WTC11 (cell line): ENCODE results near the gene STRADA. TPM values are rescaled to one million over a fixed set of nuclear protein-coding genes. Genes with fewer than 3 reads are reported as not detected.

ENCODE experiments used
- ATF2 ChIP-seq: sonication (generic); formaldehyde crosslinking; IDR thresholded peaks from 2 replicates; pipeline ENCODE4 v1.8.1; 2022; ENCODE audit warnings: low read depth, missing genetic modification reagents, borderline replicate concordance
- ATF6 ChIP-seq: sonication (generic); formaldehyde crosslinking; IDR thresholded peaks from 2 replicates; pipeline ENCODE4 v1.8.1; 2023; ENCODE audit warnings: mild to moderate bottlenecking, missing genetic modification reagents
- CREB1 ChIP-seq: sonication (generic); formaldehyde crosslinking; IDR thresholded peaks from 2 replicates; pipeline ENCODE4 v1.8.0; 2023; ENCODE audit warnings: mild to moderate bottlenecking, missing genetic modification reagents
- E2F4 ChIP-seq: sonication (generic); formaldehyde crosslinking; IDR thresholded peaks from 2 replicates; pipeline ENCODE4 v1.8.1; 2022; ENCODE audit warnings: low read depth, mild to moderate bottlenecking, moderate library complexity, missing genetic modification reagents, borderline replicate concordance
- E2F5 ChIP-seq: sonication (generic); formaldehyde crosslinking; IDR thresholded peaks from 2 replicates; pipeline ENCODE4 v1.8.1; 2022; ENCODE audit warnings: mild to moderate bottlenecking, moderate library complexity, missing genetic modification reagents
- EMX1 ChIP-seq: fragments of 250-450 bp; sonication (Bioruptor Pico); IDR thresholded peaks from 2 replicates; pipeline ENCODE4 v1.8.0; 2021; ENCODE audit warnings: mild to moderate bottlenecking
- GABPB1 ChIP-seq: sonication (generic); formaldehyde crosslinking; IDR thresholded peaks from 2 replicates; pipeline ENCODE4 v1.8.1; 2023; ENCODE audit warnings: mild to moderate bottlenecking, missing genetic modification reagents
- GRHL2 ChIP-seq: fragments of 250-450 bp; sonication (Bioruptor Pico); IDR thresholded peaks from 2 replicates; pipeline ENCODE4 v1.8.0; 2022; ENCODE audit warnings: mild to moderate bottlenecking, moderate library complexity; ENCODE audit not compliant: insufficient replicate concordance, severe bottlenecking
- GTF2I ChIP-seq: fragments of 250-450 bp; sonication (Bioruptor Pico); conservative IDR thresholded peaks from 2 replicates; pipeline ENCODE4 v1.4.0; 2021; ENCODE audit warnings: mild to moderate bottlenecking
- HMGXB4 ChIP-seq: sonication (generic); formaldehyde crosslinking; IDR thresholded peaks from 2 replicates; pipeline ENCODE4 v1.8.1; 2023; ENCODE audit warnings: mild to moderate bottlenecking, moderate library complexity, missing genetic modification reagents
- JUN ChIP-seq: sonication (generic); formaldehyde crosslinking; IDR thresholded peaks from 2 replicates; pipeline ENCODE4 v1.8.0; 2023; ENCODE audit warnings: mild to moderate bottlenecking, missing genetic modification reagents
- MLX ChIP-seq: sonication (generic); formaldehyde crosslinking; IDR thresholded peaks from 2 replicates; pipeline ENCODE4 v1.8.1; 2023; ENCODE audit warnings: mild to moderate bottlenecking, missing genetic modification reagents, moderate library complexity
- NFE2L1 ChIP-seq: sonication (generic); formaldehyde crosslinking; IDR thresholded peaks from 2 replicates; pipeline ENCODE4 v1.8.1; 2023; ENCODE audit warnings: missing genetic modification reagents
- NFYB ChIP-seq: sonication (generic); formaldehyde crosslinking; conservative IDR thresholded peaks from 2 replicates; pipeline ENCODE4 v1.8.0; 2022; ENCODE audit warnings: low read depth, missing genetic modification reagents
- RORB ChIP-seq: fragments of 250-450 bp; sonication (Bioruptor Pico); IDR thresholded peaks from 2 replicates; pipeline ENCODE4 v1.9.0; 2021; ENCODE audit warnings: mild to moderate bottlenecking
- SMAD3 ChIP-seq: sonication (generic); formaldehyde crosslinking; IDR thresholded peaks from 2 replicates; pipeline ENCODE4 v1.8.0; 2022; ENCODE audit warnings: missing genetic modification reagents, mild to moderate bottlenecking, borderline replicate concordance
- STAT6 ChIP-seq: sonication (generic); formaldehyde crosslinking; conservative IDR thresholded peaks from 2 replicates; pipeline ENCODE4 v1.8.1; 2023; ENCODE audit warnings: mild to moderate bottlenecking, low read depth, missing genetic modification reagents, moderate library complexity
- TCF7 ChIP-seq: sonication (generic); formaldehyde crosslinking; IDR thresholded peaks from 2 replicates; pipeline ENCODE4 v1.8.0; 2022; ENCODE audit warnings: mild to moderate bottlenecking, low read depth, missing genetic modification reagents, moderate library complexity
- TP53 ChIP-seq: sonication (generic); formaldehyde crosslinking; IDR thresholded peaks from 2 replicates; pipeline ENCODE4 v1.8.1; 2023; ENCODE audit warnings: mild to moderate bottlenecking, missing genetic modification reagents
- ZNF219 ChIP-seq: sonication (generic); formaldehyde crosslinking; IDR thresholded peaks from 2 replicates; pipeline ENCODE4 v1.8.0; 2023; ENCODE audit warnings: missing genetic modification reagents, mild to moderate bottlenecking, borderline replicate concordance
- ZNF281 ChIP-seq: sonication (generic); formaldehyde crosslinking; IDR thresholded peaks from 2 replicates; pipeline ENCODE4 v1.8.0; 2023; ENCODE audit warnings: mild to moderate bottlenecking, missing genetic modification reagents
- ZNF317 ChIP-seq: sonication (generic); formaldehyde crosslinking; IDR thresholded peaks from 2 replicates; pipeline ENCODE4 v1.8.1; 2023; ENCODE audit warnings: low read depth, mild to moderate bottlenecking, moderate library complexity, missing genetic modification reagents, borderline replicate concordance
- ZNF396 ChIP-seq: fragments of 250-450 bp; sonication (Bioruptor Pico); IDR thresholded peaks from 2 replicates; pipeline ENCODE4 v1.8.0; 2021; ENCODE audit warnings: mild to moderate bottlenecking, moderate library complexity, borderline replicate concordance
- total RNA-seq: library from RNA; stranded (reverse); gene quantifications from 3 replicates; pipeline ENCODE4 v1.2.3, GENCODE V29; 2021

The STRADA gene
- total RNA-seq, 1 experiment from 2014 or later, result 36.6 TPM

- TF ChIP-seq ZNF317 (CRISPR knock-in tag), result no peak
- no peak for TF ChIP-seq E2F4 (CRISPR knock-in tag)
- TF ChIP-seq MLX (CRISPR knock-in tag), result no peak
- no peak for TF ChIP-seq GTF2I (CRISPR knock-in tag)
- TF ChIP-seq E2F5, result no peak
- no peak for TF ChIP-seq TP53 (CRISPR knock-in tag)
- TF ChIP-seq HMGXB4 (CRISPR knock-in tag), result peak; percentile 68
- no peak for TF ChIP-seq TCF7 (CRISPR knock-in tag)
- TF ChIP-seq NFYB (CRISPR knock-in tag), result no peak
- no peak for TF ChIP-seq ZNF219 (CRISPR knock-in tag)
- TF ChIP-seq ATF6, result no peak; the same call in 1 of the 2 replicates
- TF ChIP-seq RORB (CRISPR knock-in tag), result no peak
- TF ChIP-seq EMX1, result no peak
- 0 out of 2 replicates have a peak, but pooled peaks have one; percentile 64 for TF ChIP-seq SMAD3 (CRISPR knock-in tag)
- TF ChIP-seq JUN (CRISPR knock-in tag), result no peak; the same call in 1 of the 2 replicates
- TF ChIP-seq CREB1 (CRISPR knock-in tag), result no peak
- TF ChIP-seq GRHL2 (CRISPR knock-in tag), result no peak
- TF ChIP-seq ZNF281, result no peak
- no peak for TF ChIP-seq ATF2 (CRISPR knock-in tag)
- TF ChIP-seq STAT6 (CRISPR knock-in tag), result no peak
- 0 out of 2 replicates have a peak, but pooled peaks have one; percentile 8 for TF ChIP-seq NFE2L1 (CRISPR knock-in tag)
- TF ChIP-seq ZNF396 (CRISPR knock-in tag), result no peak
- peak; percentile 92 for TF ChIP-seq GABPB1 (CRISPR knock-in tag)
Measured at GRCh38 chr17:63773272-63774140, 31.9 kb upstream of the STRADA start, which contains the start of gene CCDC47 (continued).
